ENCODE measurements around the gene TNFSF13.
A peak's percentile ranks its signal among the peaks of the same experiment; 100 is the strongest.

The TNFSF13 gene

DNA sequence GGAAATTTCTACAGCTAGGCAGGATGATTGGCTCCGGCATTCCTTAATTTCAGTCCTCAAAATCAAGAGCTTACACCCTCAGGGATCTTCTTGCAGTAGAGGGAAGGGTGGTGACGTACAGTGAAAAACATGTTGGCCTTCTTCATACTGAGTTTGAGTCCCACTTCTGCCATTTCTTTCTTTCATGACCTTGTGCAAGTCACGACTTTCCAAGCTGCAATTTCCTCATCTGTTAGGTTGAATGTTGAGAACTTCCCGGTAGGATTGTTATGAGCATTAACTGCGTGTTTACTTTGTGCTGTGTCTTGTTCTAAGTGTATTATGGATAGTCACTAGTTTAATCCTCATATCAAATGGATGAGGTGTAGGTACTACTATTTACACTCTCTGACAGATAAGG, 11.0 kb downstream of the TNFSF13 start:
- no peak overlapping the region for H3K4me3 ChIP-seq (ENCODE audit: low read depth, low read length)
- TF ChIP-seq, protein P1, sequence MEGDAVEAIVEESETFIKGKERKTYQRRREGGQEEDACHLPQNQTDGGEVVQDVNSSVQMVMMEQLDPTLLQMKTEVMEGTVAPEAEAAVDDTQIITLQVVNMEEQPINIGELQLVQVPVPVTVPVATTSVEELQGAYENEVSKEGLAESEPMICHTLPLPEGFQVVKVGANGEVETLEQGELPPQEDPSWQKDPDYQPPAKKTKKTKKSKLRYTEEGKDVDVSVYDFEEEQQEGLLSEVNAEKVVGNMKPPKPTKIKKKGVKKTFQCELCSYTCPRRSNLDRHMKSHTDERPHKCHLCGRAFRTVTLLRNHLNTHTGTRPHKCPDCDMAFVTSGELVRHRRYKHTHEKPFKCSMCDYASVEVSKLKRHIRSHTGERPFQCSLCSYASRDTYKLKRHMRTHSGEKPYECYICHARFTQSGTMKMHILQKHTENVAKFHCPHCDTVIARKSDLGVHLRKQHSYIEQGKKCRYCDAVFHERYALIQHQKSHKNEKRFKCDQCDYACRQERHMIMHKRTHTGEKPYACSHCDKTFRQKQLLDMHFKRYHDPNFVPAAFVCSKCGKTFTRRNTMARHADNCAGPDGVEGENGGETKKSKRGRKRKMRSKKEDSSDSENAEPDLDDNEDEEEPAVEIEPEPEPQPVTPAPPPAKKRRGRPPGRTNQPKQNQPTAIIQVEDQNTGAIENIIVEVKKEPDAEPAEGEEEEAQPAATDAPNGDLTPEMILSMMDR (IDR thresholded peaks at IDR 0.05; ENCODE audit: low read depth, low read length) = no peak

DNA sequence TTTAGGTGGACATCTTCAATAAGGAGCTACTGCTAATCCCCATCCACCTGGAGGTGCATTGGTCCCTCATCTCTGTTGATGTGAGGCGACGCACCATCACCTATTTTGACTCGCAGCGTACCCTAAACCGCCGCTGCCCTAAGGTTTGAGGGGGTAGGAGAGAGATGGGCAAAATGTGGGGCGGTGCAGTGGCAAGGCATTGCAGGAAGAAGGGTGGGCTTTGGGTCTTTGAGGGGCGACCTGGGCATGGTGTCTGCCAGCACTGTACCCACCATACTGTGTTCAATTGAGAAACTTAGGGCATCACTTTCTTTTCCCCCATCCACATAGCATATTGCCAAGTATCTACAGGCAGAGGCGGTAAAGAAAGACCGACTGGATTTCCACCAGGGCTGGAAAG, 11.8 kb downstream of the TNFSF13 start:
- no peak overlapping the region for H3K4me3 ChIP-seq (ENCODE audit: low read depth, low read length)
- TF ChIP-seq, protein P1 (IDR thresholded peaks at IDR 0.05; ENCODE audit: low read depth, low read length) = no peak

DNA sequence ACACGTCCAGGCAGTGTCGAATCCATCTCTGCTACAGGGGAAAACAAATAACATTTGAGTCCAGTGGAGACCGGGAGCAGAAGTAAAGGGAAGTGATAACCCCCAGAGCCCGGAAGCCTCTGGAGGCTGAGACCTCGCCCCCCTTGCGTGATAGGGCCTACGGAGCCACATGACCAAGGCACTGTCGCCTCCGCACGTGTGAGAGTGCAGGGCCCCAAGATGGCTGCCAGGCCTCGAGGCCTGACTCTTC, 13.7 kb downstream of the TNFSF13 start:
- TF ChIP-seq, protein P1 (IDR thresholded peaks at IDR 0.05; ENCODE audit: low read depth, low read length) = no peak
- peak overlapping the region; percentile 65 for H3K4me3 ChIP-seq (ENCODE audit: low read depth, low read length)

DNA sequence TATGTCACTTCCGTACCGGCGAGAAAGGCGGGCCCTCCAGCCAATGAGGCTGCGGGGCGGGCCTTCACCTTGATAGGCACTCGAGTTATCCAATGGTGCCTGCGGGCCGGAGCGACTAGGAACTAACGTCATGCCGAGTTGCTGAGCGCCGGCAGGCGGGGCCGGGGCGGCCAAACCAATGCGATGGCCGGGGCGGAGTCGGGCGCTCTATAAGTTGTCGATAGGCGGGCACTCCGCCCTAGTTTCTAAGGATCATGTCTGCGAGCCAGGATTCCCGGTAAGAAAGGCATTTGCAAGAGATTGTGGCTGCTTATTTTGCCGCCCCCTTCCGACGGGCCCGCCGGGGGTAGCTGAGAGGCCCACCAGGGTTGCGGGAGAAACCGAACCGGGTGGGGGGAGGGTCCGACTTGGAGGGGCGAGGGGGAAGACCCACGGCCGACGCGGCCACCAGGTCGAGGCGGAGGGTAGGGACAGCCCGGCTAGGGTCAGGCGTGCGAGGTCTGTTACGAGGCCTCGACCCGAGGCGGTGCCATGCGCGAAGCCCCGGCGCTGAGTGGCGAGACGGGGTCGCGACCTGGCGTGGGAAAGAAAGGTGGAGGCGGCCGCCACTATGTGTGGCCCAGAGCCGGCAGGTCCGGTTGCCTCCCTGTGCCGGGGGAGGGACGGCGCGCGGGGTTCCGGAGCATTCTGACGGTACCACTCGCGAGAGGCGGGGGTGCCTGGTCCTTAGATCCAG, 14.2 kb downstream of the TNFSF13 start:
- peak overlapping the region; percentile 97 for H3K4me3 ChIP-seq (ENCODE audit: low read depth, low read length)
- TF ChIP-seq, protein P1 (IDR thresholded peaks at IDR 0.05; ENCODE audit: low read depth, low read length) = no peak

DNA sequence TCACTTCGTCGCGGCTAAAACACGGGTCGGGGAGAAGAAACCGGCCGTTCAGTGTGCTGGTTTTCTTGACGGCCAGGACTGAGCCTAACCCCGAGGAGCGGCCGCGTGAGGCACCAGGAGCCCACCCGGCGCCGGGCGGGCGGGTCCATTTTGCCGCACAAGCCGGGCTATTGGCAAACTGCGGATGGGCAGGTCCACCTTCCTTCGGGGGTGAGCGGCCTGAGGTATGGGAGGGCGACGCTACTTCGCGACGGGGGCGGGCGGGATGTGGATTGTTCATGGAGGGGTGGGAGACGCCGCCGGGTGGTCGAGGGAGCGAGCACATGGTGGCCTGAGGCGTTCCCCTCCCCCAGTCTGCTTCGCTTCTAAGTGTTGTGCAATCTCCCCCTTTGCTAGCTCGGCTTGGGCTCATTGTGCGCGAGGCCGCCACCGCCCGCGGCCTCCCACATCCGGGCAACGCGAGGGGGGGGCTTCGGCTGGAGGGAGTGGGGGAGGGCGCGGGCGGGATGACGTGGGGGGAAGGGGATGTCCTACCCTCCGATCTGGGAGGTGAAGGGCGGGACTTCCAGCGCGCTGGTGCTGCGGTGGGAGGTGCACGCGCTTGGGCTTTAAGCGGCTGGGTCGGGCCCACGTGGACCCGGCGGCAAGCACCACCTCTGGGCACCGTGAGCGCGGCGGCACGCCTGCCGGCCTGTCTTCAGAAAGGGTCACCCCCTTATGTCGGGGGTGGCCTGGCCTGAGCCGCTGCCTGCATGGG, 15.0 kb downstream of the TNFSF13 start:
- peak overlapping the region; percentile 97 for H3K4me3 ChIP-seq (ENCODE audit: low read depth, low read length)
- TF ChIP-seq, protein P1 (IDR thresholded peaks at IDR 0.05; ENCODE audit: low read depth, low read length) = no peak

DNA sequence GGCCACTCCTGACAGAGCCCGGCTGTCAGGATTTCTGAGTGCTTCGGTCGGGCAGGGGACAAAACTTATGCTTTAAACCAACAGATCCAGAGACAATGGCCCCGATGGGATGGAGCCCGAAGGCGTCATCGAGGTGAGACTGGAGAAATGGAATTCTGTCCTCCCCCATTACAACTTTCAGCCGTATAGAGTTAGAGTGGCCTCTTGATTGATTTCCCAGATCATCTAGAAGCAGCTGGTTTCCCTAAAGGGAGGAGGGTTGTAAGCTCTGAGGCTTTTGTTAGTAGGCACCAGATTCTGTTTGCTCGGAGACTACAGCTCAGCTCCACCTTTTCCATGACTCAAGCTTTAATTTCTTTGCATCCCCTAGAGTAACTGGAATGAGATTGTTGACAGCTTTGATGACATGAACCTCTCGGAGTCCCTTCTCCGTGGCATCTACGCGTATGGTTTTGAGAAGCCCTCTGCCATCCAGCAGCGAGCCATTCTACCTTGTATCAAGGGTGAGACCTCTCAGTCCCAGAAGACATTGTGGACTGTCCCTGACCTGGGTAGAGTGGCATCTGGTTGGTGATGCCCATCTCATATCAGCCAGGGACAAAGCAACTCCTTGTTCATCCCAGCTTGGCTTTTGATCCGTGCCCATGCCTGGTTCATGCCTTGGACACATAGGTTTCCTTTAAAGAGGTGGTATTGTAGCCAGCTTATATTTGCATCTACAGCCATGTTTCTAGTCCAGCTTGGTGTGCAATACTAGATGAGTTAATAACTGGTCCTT, 15.8 kb downstream of the TNFSF13 start:
- TF ChIP-seq, protein P1 (IDR thresholded peaks at IDR 0.05; ENCODE audit: low read depth, low read length) = no peak
- peak overlapping the region; percentile 97 for H3K4me3 ChIP-seq (ENCODE audit: low read depth, low read length)

DNA sequence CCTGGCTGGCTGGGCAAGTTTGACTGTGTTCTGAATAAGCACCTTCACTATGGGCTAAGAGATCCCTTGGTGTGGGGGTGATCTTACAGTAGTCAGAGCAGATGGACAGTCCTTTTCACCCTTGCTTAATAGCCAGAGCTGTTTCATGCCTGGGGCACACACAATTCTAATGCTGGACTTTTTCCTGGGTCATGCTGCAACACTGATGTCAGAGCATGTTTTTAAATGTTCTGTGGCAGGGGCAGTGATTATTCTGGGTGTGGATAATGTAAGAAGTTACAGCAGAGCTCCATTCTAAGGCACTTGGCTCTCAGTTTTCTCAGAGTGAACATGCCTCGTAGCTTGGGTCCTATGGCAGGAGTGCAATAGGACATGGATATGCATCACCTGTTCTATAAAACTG, 16.9 kb downstream of the TNFSF13 start:
- TF ChIP-seq, protein P1 (IDR thresholded peaks at IDR 0.05; ENCODE audit: low read depth, low read length) = no peak
- H3K4me3 ChIP-seq (ENCODE audit: low read depth, low read length) = peak overlapping the region; percentile 97
